Fibroblast of lung (primary cell): ENCODE measurements around the gene NSMF.

Source experiments
- EZH2 ChIP-seq: IDR thresholded peaks from 2 replicates; pipeline ENCODE4 v1.5.1; 2012; ENCODE audit warnings: low read length, control low read depth, mild to moderate bottlenecking; ENCODE audit errors: missing control alignments
- TF ChIP-seq, protein P1 (sequence below), 2 donors: IDR thresholded peaks in 1 of 2; conservative IDR thresholded peaks in 1 of 2; 1 replicate in 1 of 2; 2 replicates in 1 of 2; pipeline ENCODE4 v1.5.1; 2011 to 2012; ENCODE audit warnings: low read length in 2 of 2, control low read depth in 1 of 2, inconsistent platforms in 1 of 2, low read depth in 1 of 2, mild to moderate bottlenecking in 1 of 2

GRCh38 chr9:137411260-137411644 is 47.9 kb downstream of the NSMF start:
- TF ChIP-seq, protein P1, sequence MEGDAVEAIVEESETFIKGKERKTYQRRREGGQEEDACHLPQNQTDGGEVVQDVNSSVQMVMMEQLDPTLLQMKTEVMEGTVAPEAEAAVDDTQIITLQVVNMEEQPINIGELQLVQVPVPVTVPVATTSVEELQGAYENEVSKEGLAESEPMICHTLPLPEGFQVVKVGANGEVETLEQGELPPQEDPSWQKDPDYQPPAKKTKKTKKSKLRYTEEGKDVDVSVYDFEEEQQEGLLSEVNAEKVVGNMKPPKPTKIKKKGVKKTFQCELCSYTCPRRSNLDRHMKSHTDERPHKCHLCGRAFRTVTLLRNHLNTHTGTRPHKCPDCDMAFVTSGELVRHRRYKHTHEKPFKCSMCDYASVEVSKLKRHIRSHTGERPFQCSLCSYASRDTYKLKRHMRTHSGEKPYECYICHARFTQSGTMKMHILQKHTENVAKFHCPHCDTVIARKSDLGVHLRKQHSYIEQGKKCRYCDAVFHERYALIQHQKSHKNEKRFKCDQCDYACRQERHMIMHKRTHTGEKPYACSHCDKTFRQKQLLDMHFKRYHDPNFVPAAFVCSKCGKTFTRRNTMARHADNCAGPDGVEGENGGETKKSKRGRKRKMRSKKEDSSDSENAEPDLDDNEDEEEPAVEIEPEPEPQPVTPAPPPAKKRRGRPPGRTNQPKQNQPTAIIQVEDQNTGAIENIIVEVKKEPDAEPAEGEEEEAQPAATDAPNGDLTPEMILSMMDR (conservative IDR thresholded peaks at IDR 0.05 in 1 of 2, IDR thresholded peaks at IDR 0.05 in 1 of 2; ENCODE audit: low read depth in 1 of 2, low read length in 2 of 2): no peak
- no peak for TF ChIP-seq EZH2
